G401.6 (cell line): Measurements from ENCODE around the gene TBC1D22A.

Experiments used
- FAIRE-seq: peaks from 2 replicates; lab custom pipeline; 2012; peaks lifted over from hg19 to GRCh38; lab: Jason Lieb, UNC

Gene TBC1D22A

DNA sequence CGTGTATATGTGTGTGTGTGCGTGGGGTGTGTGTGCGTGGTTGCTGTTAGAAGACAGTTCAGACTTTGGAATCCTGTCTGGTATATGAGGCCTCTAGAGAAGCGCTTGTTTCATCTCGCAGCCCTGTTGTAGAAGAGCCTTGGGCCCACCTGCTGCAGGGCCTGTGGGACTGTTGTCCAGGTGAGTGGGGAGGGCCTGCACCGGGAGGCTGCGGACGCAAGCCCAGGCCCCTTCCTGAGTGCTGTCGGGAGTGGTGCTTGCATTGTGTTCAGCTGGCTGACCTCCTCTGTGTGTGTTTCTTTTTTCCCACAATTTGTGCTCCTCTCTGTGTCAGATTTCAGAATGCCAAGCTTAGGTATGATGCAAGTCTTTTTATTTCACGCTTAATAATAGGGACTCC, 128.4 kb downstream of the TBC1D22A start:
- FAIRE-seq: no peak

DNA sequence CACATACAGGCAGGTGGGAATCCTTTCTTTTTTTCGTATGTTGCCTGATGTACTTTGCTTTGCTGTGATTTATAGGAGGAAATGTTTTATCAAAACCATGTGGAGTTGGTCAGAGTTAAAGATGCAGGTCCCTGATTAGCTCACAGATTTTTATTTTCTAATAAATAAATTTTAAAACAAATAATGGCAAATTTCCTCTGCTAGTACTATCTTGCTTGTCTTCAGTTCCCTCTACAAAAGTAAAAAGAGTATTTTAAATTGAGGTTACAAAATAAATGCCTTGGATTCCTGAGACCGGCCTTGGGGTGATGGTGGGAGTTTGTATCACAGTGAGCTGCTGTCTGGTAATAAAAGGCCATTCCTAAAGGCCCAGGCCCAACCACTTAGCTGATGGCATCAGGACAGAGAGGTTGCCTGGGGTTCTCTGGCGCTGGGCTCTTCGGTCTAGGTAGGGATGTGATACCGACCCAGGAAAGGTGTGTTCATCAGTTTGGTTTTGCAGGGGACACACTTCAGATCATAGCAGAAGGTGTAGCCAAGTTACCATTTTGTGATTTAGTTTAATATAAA, 129.0 kb downstream of the TBC1D22A start:
- FAIRE-seq: no peak

DNA sequence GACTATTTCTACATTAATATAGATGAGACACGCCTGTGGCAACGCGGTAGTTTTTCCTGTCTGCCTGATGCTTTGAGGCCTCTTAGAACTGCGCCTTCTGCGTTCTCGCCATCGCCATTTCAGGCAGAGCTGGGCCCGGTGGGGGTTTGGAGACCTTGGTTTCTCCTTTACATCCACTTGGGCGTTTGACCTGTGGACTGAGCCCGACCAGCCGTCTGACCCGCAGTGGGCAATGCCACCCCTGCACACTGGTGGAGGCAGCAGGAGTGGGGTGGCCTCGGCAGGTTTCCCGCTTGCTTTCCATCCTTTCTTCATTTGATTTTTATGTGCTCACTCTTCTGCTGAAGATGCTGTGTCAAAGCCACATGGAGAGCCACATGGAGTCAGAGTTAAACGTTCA, 130.4 kb downstream of the TBC1D22A start:
- no peak for FAIRE-seq

DNA sequence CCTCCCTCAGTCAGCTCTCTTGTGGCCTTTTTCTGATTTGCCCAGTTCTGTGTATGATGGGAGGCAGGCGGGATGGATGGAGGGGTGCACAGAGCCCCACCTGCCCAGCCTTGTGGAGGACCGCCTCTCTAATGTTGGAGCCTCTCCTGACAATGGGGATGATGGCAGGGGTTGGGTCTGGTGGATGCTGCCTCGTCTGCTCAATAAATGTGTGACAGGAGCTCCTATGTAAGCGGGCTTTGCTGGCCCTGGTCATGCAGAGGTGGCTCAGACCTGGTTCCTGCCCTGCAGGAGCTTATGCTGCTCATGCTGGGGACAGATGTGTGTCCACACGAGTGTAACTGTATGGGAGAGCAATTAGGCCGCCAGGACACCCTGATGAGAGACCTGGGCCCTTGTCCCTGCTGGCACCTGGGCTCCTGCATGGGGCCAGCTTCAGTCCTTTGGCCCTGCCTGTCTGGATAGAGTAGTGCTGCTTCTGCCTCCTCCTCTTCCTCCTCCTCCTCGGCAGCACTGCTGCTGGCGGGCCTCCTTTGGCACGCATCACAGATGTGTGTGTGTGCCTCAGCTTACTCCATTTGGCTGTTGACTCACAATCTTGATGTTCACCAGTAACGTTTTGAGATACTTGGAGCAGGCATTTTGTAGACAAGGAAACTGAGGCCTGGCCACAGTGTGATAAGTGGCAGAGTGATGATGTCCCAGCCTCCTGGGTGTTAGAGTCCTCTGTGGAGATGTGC, 131.0 kb downstream of the TBC1D22A start:
- no peak for FAIRE-seq

DNA sequence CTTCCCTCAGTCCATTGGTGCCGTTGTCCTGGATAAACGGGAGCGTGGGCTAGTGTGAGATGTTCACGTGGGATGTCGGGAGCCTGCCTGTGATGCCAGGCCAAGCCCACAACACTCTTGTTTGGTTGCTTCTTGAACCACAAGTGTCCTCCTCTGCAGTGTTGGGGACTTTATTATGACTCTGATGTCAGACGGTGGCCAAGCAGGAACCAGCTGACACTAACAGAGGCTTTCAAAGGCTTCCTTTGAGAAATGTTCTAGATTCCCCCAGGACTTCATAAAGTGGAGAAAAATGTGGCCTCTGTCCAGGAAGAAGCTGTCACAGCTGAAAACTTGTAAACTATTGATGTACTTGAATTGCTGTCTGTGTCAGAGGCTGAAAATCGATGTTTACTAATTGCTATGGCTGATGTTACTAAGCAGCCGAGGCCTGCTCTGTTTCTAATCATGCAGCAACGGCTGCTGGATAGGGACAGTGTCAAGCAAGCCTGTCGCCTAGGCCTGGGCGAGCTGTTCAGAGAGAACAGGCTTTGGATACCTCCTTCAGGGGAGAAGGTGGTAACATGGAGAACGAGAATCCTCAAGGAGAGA, 131.7 kb downstream of the TBC1D22A start:
- no peak for FAIRE-seq

DNA sequence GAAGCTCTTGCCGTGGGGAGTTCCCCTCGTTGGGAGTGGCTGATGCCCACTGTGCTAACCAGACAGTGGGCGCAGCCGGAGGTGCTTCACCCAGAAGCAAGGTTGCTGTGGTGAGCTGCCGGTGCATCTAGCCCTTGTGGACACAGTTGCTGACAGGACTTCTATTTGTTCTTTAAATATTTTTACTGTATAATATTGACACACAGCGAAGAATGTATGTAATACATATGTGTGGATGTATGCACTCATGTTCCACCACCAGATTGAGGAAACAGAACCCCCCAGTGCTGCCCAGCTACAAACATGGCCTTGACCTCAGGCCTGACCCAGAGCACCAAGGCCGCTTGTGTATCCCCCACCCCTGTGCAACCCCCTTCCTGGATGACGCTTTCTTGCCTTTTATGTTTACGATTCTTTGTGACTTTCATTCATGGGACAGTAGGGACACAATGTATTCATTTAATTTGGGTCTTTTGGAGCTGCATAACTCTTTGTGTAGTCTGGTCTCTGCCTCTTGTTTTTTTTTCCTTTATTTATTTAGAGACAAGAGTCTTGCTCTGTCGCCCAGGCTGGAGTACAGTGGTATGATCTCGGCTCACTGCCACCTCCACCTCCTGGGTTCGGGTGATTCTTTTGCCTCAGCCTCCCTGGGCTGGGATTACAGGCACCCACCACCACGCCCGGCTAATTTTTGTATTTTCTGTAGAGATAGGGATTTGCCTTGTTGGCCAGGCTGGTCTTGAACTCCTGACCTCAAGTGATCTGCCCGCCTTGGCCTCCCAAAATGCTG, 132.6 kb downstream of the TBC1D22A start:
- FAIRE-seq: no peak

DNA sequence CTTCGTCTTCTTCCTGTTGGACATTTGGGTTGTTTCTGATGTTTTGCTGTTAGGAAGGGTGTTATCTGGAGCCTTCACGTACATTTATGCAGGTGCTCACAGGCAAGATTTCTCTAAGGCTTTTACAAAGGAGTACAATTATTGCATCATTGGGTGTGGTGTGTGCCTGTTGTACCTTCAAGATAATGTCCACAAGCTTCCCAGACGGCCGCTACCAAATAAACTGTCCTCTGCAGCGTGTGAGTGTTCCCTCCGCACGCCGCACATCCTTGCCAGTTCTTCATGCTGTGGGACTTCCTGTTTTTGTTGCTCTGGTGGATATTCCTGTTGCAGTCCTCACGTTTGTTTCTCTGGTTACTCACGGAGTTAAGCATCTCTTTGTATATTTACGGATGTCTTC, 133.3 kb downstream of the TBC1D22A start:
- no peak for FAIRE-seq

DNA sequence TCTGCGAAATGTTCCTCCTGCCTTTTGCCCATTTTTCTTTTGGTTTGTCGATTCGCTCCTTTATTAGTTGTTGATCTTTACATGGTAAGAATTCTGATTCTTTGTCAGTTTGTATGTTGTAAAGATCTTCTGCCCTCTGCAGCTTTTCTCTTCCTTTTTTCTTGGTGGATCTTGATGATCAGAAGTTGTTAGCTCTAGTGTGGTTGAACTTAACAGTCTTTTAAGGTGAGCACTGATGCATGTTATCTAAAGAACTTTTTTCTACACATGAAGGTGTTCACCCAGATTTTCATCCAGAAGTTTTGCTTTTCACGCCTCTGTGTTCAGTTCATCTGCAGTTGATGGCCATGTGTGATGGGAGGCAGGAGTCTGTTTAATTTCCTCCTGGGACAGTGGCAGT, 133.7 kb downstream of the TBC1D22A start:
- FAIRE-seq: no peak

DNA sequence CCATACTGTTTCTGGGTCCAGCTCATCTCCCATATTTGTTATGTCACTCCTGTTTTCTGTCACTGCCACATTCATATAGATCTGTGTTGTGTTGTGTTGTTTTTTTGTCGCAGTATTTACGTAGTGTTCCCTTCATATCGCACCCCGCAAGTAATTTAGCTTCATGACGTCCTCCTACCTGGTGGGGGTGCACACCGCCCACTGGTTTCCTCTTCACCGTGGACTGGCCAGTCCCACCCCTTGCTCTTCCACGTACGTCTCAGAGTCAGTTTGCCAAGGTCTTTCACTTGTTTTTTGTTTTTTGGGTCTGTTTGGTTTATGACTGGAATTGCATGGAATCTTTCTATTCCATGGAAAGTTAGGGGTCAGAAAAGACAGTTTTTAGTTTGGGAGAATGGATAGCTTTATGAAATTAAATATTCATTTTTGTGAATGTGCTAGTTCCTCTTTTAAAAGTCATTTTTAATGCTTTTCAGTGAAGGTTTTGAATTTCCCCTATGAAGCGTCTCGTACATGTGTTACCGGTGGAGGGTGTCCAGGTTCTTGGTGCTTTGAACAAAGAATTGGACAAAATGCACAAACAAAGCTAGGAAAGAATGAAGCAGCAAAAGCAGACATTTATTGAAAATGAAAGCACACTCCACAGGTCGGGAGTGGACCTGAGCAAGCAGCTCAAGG, 134.3 kb downstream of the TBC1D22A start:
- no peak for FAIRE-seq

DNA sequence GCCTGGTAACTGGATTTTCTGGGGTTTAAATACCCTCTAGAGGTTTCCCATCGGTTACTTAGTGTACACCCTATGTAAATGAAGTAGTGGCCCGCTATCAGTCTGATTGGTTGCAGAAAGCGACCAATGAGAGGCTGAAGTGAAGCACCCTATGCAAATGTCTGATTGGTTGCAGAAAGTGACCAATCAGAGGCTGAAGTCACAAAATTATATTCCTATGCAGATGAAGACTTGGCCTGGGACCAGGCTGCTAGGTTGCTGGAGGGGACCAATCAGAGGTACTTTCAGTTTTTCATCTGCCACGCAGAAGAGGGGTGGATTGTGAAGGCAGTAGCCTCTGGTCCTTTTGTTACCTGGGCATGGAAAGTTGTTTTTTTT, 134.8 kb downstream of the TBC1D22A start:
- FAIRE-seq: no peak

DNA sequence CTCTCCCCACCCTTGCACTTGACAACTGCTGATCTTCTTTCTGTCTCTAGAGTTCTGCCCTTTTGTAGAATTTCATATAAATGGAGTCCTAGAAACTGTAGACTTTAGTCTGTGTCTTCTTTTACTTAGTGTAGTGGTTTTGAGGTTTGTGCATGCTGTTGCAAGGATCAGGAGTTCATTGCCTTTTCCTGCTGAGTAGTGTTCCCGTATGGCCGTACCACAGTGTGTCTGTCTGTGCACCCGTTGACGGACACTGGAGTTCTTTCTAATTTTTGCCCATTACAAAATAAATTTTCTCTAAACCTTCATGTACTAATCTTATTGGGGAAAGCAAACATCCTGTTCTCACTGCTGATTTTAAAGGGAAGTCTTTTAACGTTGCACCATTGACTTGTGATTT, 138.1 kb downstream of the TBC1D22A start:
- FAIRE-seq: no peak

DNA sequence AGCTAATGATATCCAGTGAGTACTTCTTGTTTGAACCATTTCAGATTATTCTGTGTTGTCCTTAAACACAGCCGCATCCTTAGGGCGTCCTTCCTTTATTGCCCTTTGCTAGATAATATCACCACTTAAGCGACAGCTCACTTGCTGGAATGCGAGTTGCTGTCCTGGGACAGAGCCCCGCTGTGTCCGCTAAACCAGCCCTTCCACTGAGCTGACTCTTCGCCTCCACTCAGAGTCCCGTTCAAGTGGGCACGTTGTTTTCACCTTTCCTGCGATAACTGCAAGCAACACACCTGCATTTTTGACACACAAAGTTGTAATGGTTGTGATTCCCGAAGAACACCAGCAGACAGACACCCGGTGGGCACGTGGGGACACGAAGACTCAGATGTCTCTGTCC, 140.0 kb downstream of the TBC1D22A start:
- no peak for FAIRE-seq

DNA sequence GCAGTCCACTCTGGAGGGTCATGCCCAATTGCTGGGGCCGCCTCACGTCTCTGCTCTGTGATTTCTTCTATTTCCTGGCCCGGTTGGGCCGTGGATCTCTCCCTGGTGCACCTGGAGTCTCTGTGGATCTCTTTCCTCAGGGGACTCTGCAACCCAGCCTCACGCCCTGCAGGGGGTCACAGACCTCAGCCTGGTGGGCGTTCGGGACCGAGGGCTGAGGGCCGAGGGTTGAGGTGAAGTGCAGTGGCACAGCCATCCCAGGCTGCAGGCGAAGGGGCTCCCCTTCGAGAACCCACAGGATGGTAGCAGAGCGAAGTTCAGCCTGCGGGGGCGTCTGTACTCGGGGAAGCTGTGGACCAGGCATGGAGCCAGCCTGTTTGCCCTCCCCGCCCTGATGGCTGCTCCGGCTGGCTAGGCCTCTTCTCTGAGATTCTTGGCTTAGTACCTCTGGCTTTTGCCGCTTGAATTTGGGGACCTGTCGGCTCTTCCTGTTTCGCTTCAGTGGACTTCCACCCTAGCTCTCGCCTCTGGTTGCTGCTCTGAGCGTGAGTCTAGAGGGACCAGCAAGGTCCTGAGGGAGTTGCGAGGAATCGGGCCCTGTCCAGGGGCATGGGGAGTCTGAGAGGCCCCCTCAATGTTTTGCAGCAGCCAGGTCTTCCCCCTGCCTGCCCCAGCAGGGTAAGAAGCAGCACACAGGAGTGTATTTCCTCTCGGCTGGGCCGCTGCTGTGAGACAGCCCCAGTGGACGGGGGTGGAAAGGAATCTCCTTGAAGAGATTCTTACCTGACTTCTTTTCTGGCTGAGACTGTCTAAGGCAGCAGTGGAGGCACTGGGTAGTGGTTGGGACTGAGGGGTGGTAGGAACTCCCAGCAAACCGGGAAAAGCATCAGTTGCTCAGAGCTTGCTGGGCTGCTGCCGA, 140.8 kb downstream of the TBC1D22A start:
- FAIRE-seq: no peak

DNA sequence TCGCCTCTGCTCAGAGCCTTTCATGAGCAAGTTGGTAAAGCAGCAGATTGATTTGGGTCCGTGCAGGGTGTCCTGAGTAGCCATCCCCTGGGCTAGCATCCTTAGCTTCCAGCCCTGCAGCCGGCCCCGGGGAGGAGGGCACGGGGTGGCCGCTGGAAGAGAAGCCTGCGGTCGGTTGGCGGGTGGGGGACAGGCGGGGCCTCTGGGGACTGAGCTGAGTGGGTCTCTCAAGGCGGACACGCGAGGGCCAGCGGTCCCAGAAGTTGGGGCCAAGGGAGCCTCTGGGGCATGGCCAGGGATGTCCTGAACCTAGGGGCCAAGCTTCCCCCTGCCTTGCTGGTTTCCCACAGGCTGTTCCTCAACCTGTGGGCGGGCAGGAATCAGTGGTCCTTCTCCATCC, 143.0 kb downstream of the TBC1D22A start:
- FAIRE-seq: no peak

DNA sequence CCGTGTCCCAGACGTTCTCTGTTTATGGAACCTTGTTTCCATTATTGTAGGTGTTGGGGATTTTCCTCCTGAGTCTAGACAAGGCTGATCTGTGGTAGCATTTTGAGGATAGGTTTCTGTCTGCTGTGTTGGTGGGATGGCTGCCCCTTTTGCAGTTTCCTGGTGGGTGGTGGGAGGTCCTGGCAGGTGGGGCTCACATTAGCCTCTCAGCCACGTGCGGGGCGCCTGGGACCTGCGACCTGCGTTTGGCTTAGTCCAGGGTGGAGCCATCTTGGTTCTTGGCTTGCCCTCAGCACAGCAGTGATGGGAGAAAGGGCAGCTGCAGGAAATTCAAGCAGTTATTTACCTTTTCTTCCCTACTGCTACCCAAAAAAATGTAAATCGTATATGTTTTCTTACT, 143.4 kb downstream of the TBC1D22A start:
- no peak for FAIRE-seq

DNA sequence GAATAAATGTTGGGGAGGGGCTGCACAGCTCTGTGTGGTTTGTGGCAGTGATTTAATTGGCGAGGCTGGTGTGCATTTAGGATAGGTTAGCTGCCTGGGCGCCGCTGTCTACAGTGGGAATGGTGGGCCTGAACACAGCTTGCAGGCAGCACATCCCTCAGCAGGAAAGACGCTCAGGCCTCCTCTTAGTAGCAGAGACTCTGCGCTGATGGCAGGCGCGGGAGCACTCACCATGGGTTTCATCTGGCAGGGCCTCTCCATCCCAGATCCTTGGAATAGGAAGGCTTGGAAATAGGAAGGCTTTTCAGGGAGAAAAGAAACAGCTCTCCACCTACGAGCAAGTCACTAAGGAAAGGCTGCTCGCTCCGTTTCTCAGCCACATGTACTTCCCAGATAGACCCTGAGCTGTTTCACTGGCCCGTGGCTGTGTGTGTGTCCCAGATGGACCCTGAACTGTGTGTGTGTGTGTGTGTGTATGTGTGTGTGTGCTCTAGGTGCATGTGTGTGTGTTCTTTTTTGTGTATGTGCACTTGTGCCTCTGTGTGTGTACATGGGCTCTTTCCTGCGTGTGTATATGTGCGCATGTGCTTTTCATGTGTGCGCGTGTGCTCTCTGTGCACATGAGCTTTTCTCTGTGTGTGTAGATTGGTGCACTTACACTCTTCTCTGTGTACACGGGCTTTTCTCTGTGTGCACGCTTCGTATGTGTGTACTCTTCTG, 144.0 kb downstream of the TBC1D22A start:
- no peak for FAIRE-seq

DNA sequence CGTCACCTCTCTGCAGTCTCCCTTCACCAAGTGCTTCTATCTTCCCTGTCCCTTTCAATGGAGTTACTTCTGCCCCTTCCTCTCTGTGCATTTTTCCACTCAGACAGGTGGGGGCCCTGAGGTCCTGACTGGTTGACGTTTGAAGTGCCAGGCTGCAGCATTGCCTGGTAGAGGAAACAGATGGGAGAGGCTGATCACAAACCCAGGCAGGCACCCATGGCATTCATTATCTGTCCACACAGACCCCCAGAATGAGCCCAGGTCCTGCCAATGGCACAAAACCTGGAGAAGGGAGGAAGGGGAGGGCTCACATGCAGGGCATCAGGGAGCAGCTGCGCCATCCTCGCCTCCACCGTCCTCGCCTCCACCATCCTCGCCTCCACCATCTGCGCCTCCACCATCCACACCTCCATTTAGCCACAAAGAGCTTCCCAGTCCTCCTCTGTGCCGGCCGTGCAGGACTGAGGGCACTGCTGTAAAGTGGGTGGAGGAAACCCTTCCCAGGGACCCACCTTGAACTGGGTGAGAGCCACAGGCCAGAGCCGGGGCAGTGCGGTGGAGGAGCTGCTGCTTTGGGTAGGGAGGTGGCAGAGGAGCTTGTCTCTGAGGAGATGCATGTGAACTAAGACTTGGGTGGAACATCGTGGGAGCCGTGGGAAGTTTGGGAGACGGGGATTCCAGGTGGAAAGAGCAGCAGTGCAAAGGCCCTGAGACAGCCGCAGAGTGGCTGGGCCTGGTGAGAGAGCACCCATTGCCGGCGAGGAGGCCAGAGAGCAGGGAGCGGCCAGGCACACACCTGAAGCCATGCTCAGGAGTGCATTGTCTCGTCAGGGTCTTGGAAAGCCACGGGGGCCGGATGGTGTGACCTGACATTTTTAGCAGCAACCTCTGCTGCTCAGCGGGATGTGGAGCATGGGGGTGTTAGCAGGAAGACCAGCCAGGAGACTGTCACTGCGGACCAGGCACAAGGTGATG, 145.1 kb downstream of the TBC1D22A start:
- no peak for FAIRE-seq

DNA sequence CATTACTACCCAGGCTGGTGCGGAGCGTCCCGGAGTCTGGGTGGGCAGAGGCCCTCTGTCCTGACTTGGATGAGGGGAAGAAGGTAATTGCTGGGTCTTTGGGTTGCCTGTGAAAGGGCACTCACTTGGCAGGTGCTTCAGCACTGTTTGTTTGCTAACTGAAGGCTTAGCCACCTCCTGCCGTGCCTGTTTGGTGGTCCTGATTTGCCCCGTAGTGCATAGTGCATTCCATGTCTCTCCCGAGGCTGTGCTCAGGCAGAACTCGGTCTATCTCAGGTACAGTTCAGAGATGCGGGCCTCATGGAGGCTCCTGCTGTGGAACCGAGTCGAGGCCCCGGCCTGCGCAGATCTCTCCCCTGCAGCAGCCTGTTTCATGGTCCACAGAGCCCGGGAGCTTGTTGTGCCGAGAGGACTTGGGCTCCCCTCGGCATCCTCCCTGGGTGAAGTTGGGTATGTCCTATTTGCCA, 146.2 kb downstream of the TBC1D22A start:
- FAIRE-seq: no peak

DNA sequence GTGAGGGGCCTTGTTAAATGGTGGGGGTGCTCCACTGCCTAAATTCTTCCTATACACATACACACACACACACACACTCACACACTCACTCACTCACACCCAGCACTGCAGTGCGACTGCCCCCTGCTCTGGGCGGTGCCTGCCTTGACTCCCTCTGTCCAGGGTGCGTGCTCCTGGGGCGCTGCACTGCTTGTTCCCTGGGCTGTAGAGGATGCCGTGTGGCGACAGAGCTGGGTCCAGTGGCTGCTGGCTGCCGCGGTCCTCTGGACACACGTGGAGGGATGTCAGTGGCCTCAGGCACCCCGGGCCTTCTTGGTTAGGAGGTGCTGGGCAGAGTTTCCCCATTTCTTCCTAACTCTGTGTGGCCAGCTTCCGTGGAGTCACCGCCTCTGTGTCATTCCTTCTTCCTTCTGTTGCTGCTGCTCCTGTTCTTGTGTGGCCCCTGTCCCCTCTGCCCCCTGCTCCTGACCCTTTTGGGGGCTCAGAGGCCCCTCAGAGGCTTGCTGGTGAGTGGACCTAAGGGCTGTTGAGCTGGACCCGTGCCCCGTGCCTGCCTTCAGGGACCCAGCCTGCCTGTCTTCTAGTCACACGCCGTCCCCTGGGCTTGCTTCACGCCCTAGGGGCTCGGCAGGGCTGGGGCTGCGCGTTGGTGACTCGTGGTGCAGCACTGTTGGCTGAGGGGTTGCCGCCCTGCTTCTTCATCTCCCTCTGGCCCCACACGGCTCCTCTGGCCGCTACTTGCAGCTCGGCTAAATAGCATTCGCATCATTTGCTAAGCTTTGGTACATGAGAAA, 147.0 kb downstream of the TBC1D22A start:
- no peak for FAIRE-seq
